K562 (cell line): ENCODE results near the gene ADD1. TPM values are rescaled to one million over a fixed set of nuclear protein-coding genes. Genes with fewer than 3 reads are reported as not detected.

Experiments used
- C11orf30 ChIP-seq: fragments of 450-650 bp; IDR thresholded peaks from 2 replicates; pipeline ENCODE4 v1.6.1; 2016; ENCODE audit warnings: low read depth, mild to moderate bottlenecking
- E2F4 ChIP-seq: sonication (generic); formaldehyde crosslinking; IDR thresholded peaks from 2 replicates; pipeline ENCODE4 v1.8.0; 2022; ENCODE audit warnings: mild to moderate bottlenecking, low read depth, missing genetic modification reagents
- POLR2G ChIP-seq: fragments of 200-400 bp; formaldehyde crosslinking; IDR thresholded peaks from 2 replicates; pipeline ENCODE4 v1.6.1; 2017; ENCODE audit warnings: low read depth, mild to moderate bottlenecking, antibody characterized with exemption, low read length, moderate library complexity
- SMAD3 ChIP-seq: fragments of 450-650 bp; formaldehyde crosslinking; conservative IDR thresholded peaks from 2 replicates; pipeline ENCODE4 v1.4.0; 2020; ENCODE audit warnings: mild to moderate bottlenecking
- SMARCA4 ChIP-seq: fragments of 450-650 bp; IDR thresholded peaks from 2 replicates; pipeline ENCODE4 v1.6.1; 2016
- TCF3 ChIP-seq: sonication (generic); formaldehyde crosslinking; IDR thresholded peaks from 2 replicates; pipeline ENCODE4 v1.4.0; 2020; ENCODE audit warnings: mild to moderate bottlenecking, missing genetic modification reagents
- ZNF609 ChIP-seq: sonication (generic); formaldehyde crosslinking; IDR thresholded peaks from 2 replicates; pipeline ENCODE4 v1.8.1; 2023; ENCODE audit warnings: missing genetic modification reagents, mild to moderate bottlenecking, borderline replicate concordance
- polyA plus RNA-seq, 8 experiments: library from polyadenylated mRNA; depleted of rRNA in 4 of 8; stranded (reverse) in 5 of 8; unstranded in 3 of 8; fragments of >200 nt; fragmentation: Nextera tagmentation in 2 of 8; fragmentation: Illumina TruSeq in 1 of 8; extraction: Ambion mirVana in 2 of 8; extraction: Trizol in 1 of 8; gene quantifications; 2 replicates each; pipeline versions ENCODE4 v1.2.1 to v1.2.3, GENCODE V29; 2011 to 2014; ENCODE audit warnings: inconsistent platforms in 1 of 8, missing spikeins in 1 of 8
- total RNA-seq, 7 experiments: library from RNA; depleted of rRNA in 6 of 7; stranded (reverse); fragments of >200 nt in 6 of 7; fragmentation: Illumina TruSeq in 2 of 7; extraction: Trizol in 2 of 7; gene quantifications; 2 replicates each; pipeline versions ENCODE4 v1.2.1 to v1.2.3, GENCODE V29; 2011 to 2021; ENCODE audit warnings: low replicate concordance in 1 of 7
- TF ChIP-seq, protein P1 (sequence below), 2 experiments: IDR thresholded peaks in 1 of 2; conservative IDR thresholded peaks in 1 of 2; 2 replicates each; pipeline ENCODE4 v1.6.1; 2016; ENCODE audit warnings: low read depth in 2 of 2, mild to moderate bottlenecking in 1 of 2, missing compliant biosample characterization in 1 of 2, missing genetic modification characterization in 1 of 2, moderate library complexity in 1 of 2
- TF ChIP-seq, protein P2 (sequence below), 2 experiments: fragments of 150-350 bp in 1 of 2; IDR thresholded peaks; 2 replicates each; pipeline ENCODE4 v1.6.1; 2012 to 2016; ENCODE audit warnings: low read depth in 2 of 2, low read length in 2 of 2, mild to moderate bottlenecking in 1 of 2, moderate library complexity in 1 of 2
- TF ChIP-seq, protein P3 (sequence below): sonication (generic); formaldehyde crosslinking; IDR thresholded peaks from 2 replicates; pipeline ENCODE4 v1.8.0; 2022; ENCODE audit warnings: mild to moderate bottlenecking, missing genetic modification reagents

Gene ADD1
- total and polyA plus RNA-seq, 9 of the 15 experiments (the other 6 are each of a cell fraction or from before 2014, with no cell fraction given) = 17.5 to 153 (median 74.0) TPM

DNA sequence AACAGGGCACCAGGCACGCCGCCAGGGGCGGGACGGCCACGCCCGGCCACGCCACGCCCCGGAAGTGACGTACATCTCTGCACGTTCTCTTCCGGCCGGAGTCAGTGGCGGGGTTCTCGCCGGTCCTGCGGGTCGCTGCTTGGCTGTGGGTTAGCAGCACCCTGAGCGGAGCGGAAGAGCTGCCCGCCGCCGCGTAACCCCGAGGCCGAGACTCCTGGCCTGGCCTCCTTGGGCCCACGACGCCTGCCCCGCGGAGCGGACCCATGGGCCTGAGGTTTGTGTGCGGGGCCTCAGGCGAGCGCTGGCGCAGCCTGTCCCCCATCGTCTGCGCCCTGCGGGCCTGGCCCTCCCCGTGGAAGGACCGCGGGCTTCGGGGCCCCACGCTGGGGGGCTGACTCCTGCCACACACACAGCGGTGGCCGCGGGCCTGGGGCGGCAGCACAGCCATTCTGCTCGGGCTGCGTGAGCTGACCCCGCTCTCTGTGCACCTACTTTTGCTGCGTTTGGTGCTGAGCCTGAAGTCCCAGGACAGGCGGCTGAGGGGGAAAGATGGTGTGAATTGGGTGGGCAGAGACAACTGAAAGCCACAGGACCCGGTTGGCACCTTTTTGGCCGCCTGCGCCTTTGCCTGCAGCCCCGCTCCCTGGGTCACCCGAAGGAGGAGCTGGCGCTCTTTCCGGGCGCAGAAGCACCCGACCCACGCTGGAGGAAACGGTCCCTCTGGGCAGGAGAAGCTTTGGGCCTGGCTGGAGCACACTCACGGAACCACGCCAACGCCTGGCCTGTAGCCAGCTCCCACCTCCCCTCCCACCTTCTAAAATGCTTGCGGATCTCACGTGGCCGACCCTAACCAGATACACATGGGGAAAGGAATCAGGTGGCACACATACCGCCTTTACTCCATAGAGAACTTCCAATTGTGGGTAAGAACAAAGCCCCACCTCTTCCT is 91.4 kb downstream of the ADD1 start (continued):
- TF ChIP-seq POLR2G (peak; percentile 90), SMAD3 (CRISPR knock-in tag) (no peak), SMARCA4 (no peak), ZNF609 (CRISPR knock-in tag) (no peak), E2F4 (CRISPR knock-in tag) (0 out of 2 replicates have a peak, but pooled peaks have one; percentile 15), C11orf30 (peak; percentile 47), TCF3 (CRISPR knock-in tag) (0 out of 2 replicates have a peak, but pooled peaks have one; percentile 5)
- TF ChIP-seq, protein P1, sequence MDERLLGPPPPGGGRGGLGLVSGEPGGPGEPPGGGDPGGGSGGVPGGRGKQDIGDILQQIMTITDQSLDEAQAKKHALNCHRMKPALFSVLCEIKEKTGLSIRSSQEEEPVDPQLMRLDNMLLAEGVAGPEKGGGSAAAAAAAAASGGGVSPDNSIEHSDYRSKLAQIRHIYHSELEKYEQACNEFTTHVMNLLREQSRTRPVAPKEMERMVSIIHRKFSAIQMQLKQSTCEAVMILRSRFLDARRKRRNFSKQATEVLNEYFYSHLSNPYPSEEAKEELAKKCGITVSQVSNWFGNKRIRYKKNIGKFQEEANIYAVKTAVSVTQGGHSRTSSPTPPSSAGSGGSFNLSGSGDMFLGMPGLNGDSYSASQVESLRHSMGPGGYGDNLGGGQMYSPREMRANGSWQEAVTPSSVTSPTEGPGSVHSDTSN (CRISPR knock-in tag; IDR thresholded peaks at IDR 0.05; ENCODE audit: low read depth) = no peak
- TF ChIP-seq, protein P1 (tag; conservative IDR thresholded peaks at IDR 0.05; ENCODE audit: low read depth) = no peak
- TF ChIP-seq, protein P2, sequence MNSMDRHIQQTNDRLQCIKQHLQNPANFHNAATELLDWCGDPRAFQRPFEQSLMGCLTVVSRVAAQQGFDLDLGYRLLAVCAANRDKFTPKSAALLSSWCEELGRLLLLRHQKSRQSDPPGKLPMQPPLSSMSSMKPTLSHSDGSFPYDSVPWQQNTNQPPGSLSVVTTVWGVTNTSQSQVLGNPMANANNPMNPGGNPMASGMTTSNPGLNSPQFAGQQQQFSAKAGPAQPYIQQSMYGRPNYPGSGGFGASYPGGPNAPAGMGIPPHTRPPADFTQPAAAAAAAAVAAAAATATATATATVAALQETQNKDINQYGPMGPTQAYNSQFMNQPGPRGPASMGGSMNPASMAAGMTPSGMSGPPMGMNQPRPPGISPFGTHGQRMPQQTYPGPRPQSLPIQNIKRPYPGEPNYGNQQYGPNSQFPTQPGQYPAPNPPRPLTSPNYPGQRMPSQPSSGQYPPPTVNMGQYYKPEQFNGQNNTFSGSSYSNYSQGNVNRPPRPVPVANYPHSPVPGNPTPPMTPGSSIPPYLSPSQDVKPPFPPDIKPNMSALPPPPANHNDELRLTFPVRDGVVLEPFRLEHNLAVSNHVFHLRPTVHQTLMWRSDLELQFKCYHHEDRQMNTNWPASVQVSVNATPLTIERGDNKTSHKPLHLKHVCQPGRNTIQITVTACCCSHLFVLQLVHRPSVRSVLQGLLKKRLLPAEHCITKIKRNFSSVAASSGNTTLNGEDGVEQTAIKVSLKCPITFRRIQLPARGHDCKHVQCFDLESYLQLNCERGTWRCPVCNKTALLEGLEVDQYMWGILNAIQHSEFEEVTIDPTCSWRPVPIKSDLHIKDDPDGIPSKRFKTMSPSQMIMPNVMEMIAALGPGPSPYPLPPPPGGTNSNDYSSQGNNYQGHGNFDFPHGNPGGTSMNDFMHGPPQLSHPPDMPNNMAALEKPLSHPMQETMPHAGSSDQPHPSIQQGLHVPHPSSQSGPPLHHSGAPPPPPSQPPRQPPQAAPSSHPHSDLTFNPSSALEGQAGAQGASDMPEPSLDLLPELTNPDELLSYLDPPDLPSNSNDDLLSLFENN (IDR thresholded peaks at IDR 0.05; ENCODE audit: low read depth in 2 of 2, low read length in 2 of 2) = no peak
- TF ChIP-seq, protein P3, sequence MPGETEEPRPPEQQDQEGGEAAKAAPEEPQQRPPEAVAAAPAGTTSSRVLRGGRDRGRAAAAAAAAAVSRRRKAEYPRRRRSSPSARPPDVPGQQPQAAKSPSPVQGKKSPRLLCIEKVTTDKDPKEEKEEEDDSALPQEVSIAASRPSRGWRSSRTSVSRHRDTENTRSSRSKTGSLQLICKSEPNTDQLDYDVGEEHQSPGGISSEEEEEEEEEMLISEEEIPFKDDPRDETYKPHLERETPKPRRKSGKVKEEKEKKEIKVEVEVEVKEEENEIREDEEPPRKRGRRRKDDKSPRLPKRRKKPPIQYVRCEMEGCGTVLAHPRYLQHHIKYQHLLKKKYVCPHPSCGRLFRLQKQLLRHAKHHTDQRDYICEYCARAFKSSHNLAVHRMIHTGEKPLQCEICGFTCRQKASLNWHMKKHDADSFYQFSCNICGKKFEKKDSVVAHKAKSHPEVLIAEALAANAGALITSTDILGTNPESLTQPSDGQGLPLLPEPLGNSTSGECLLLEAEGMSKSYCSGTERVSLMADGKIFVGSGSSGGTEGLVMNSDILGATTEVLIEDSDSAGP (CRISPR knock-in tag) = no peak
